H1 (cell line): ENCODE results near the gene IMPDH1. TPM values are rescaled to one million over a fixed set of nuclear protein-coding genes. Genes with fewer than 3 reads are reported as not detected.

Source experiments
- CTCF ChIA-PET: fragments of 300-600 bp; sonication (Branson Sonifier 250); formaldehyde crosslinking; loops from one replicate; lab custom pipeline; 2021; ENCODE audit not compliant: partially characterized antibody; lab: Charles Lee
- POLR2A ChIA-PET: fragments of 300-600 bp; sonication (Branson Sonifier 250); formaldehyde crosslinking; loops from one replicate; lab custom pipeline; 2021; ENCODE audit warnings: inconsistent platforms; ENCODE audit not compliant: partially characterized antibody; lab: Charles Lee
- DNase-seq, 2 experiments: peaks; one replicate each; pipeline versions ENCODE4 v3.0.0 to v3.0.0-alpha.2; 2010 to 2022; ENCODE audit warnings: low spot score in 2 of 2, low read depth in 1 of 2, mixed read lengths in 1 of 2
- FAIRE-seq: peaks from 2 replicates; lab custom pipeline; 2011; peaks lifted over from hg19 to GRCh38; lab: Jason Lieb, UNC
- H2AFZ ChIP-seq: 2 replicates; pipeline ENCODE4 v1.8.1; 2012; ENCODE audit warnings: low read length, inconsistent platforms
- H2AK5ac ChIP-seq: 2 replicates; pipeline ENCODE4 v1.6.1; 2013; ENCODE audit warnings: low read depth, low read length
- H2BK120ac ChIP-seq: replicated peaks from 2 replicates; pipeline ENCODE3; 2013; ENCODE audit warnings: low read depth, low read length, inconsistent platforms
- H2BK12ac ChIP-seq: 2 replicates; pipeline ENCODE4 v1.6.1; 2013; ENCODE audit warnings: low read depth, low read length
- H2BK15ac ChIP-seq: 2 replicates; pipeline ENCODE4 v1.6.1; 2013; ENCODE audit warnings: low read length
- H2BK20ac ChIP-seq: 2 replicates; pipeline ENCODE4 v1.6.1; 2013; ENCODE audit warnings: low read length
- H2BK5ac ChIP-seq: 2 replicates; pipeline ENCODE4 v1.6.1; 2013; ENCODE audit warnings: low read depth, low read length
- H3K14ac ChIP-seq: 2 replicates; pipeline ENCODE4 v1.6.1; 2013; ENCODE audit warnings: inconsistent platforms; ENCODE audit not compliant: insufficient read length
- H3K18ac ChIP-seq: 2 replicates; pipeline ENCODE4 v1.6.1; 2013; ENCODE audit warnings: low read length; ENCODE audit errors: extremely low read depth
- H3K23ac ChIP-seq: 2 replicates; pipeline ENCODE4 v1.6.1; 2013; ENCODE audit warnings: inconsistent platforms; ENCODE audit not compliant: insufficient read length
- H3K23me2 ChIP-seq: 2 replicates; pipeline ENCODE4 v1.6.1; 2013; ENCODE audit warnings: low read depth, low read length
- H3K27ac ChIP-seq: 2 replicates; pipeline ENCODE4 v1.6.1; 2011; ENCODE audit warnings: low read depth, low read length, inconsistent platforms
- H3K27me3 ChIP-seq, 4 experiments: replicated peaks in 1 of 4; 1 replicate in 1 of 4; 2 replicates in 3 of 4; pipeline versions ENCODE4 v1.6.1 to v1.8.1; 2011 to 2013; ENCODE audit warnings: low read length in 3 of 4, mild to moderate bottlenecking in 3 of 4, inconsistent platforms in 2 of 4, mixed read lengths in 2 of 4, moderate library complexity in 1 of 4; ENCODE audit not compliant: control insufficient read depth in 3 of 4, insufficient read depth in 3 of 4; ENCODE audit errors: extremely low read depth in 1 of 4
- H3K36me3 ChIP-seq, 4 experiments: 2 replicates each; pipeline versions ENCODE4 v1.6.1 to v1.8.1; 2011 to 2013; ENCODE audit warnings: mild to moderate bottlenecking in 4 of 4, low read length in 3 of 4, moderate library complexity in 2 of 4, control low read depth in 1 of 4, inconsistent platforms in 1 of 4; ENCODE audit not compliant: insufficient read depth in 4 of 4, control insufficient read depth in 2 of 4
- H3K4ac ChIP-seq: replicated peaks from 2 replicates; pipeline ENCODE3; 2013; ENCODE audit warnings: low read length, low read depth, mixed read lengths, inconsistent platforms; ENCODE audit not compliant: insufficient read length
- H3K4me1 ChIP-seq, 4 experiments: replicated peaks in 1 of 4; 1 replicate in 1 of 4; 2 replicates in 3 of 4; pipeline versions ENCODE4 v1.6.1 to v1.8.1; 2011 to 2013; ENCODE audit warnings: low read length in 3 of 4, inconsistent platforms in 2 of 4, mixed read lengths in 1 of 4; ENCODE audit not compliant: insufficient read depth in 4 of 4, control insufficient read depth in 3 of 4
- H3K4me2 ChIP-seq, 2 experiments: 2 replicates each; pipeline versions ENCODE4 v1.6.1 to v1.8.1; 2011 to 2013; ENCODE audit warnings: low read depth in 2 of 2, low read length in 2 of 2, control low read depth in 1 of 2, inconsistent platforms in 1 of 2, mild to moderate bottlenecking in 1 of 2; ENCODE audit not compliant: insufficient read depth in 1 of 2
- H3K4me3 ChIP-seq, 4 experiments: fragments of 200-600, 300-600 bp in 1 of 4; sonication (generic), shearing (Covaris generic), sonication (Bioruptor Twin) in 1 of 4; 2 replicates each; pipeline versions ENCODE4 v1.5.1 to v1.8.1; 2011 to 2016; ENCODE audit warnings: low read length in 4 of 4, low read depth in 3 of 4, control low read depth in 2 of 4, inconsistent platforms in 2 of 4, mild to moderate bottlenecking in 2 of 4, mixed read lengths in 1 of 4, moderate library complexity in 1 of 4; ENCODE audit not compliant: insufficient read depth in 2 of 4; ENCODE audit errors: extremely low read depth in 1 of 4
- H3K56ac ChIP-seq: replicated peaks from 2 replicates; pipeline ENCODE3; 2013; ENCODE audit warnings: low read depth, mild to moderate bottlenecking, mixed read lengths, low read length, inconsistent platforms; ENCODE audit not compliant: insufficient read length
- H3K79me1 ChIP-seq: 2 replicates; pipeline ENCODE4 v1.6.1; 2013; ENCODE audit warnings: low read depth, low read length, control low read depth
- H3K79me2 ChIP-seq, 2 experiments: 2 replicates each; pipeline versions ENCODE4 v1.6.1 to v1.8.1; 2012 to 2013; ENCODE audit warnings: low read length in 2 of 2, mild to moderate bottlenecking in 2 of 2, inconsistent platforms in 1 of 2; ENCODE audit not compliant: insufficient read depth in 2 of 2, control insufficient read depth in 1 of 2
- H3K9ac ChIP-seq, 4 experiments: replicated peaks in 1 of 4; 1 replicate in 1 of 4; 2 replicates in 3 of 4; pipeline versions ENCODE4 v1.6.1 to v1.8.1; 2011 to 2013; ENCODE audit warnings: low read depth in 3 of 4, low read length in 3 of 4, control low read depth in 2 of 4, mild to moderate bottlenecking in 2 of 4, moderate library complexity in 2 of 4, inconsistent platforms in 1 of 4; ENCODE audit errors: extremely low read depth in 1 of 4
- H3K9me3 ChIP-seq, 2 experiments: 2 replicates each; pipeline versions ENCODE4 v1.6.1 to v1.8.1; 2012 to 2013; ENCODE audit warnings: mild to moderate bottlenecking in 2 of 2, moderate library complexity in 2 of 2, control low read depth in 1 of 2, inconsistent platforms in 1 of 2, low read depth in 1 of 2, low read length in 1 of 2, mixed read lengths in 1 of 2; ENCODE audit not compliant: insufficient read depth in 2 of 2
- H4K20me1 ChIP-seq, 2 experiments: replicated peaks in 1 of 2; 2 replicates each; pipeline versions ENCODE3 to v1.8.1; 2011 to 2013; ENCODE audit warnings: inconsistent platforms in 2 of 2, low read length in 2 of 2, mild to moderate bottlenecking in 1 of 2; ENCODE audit not compliant: insufficient read depth in 2 of 2, control insufficient read depth in 1 of 2
- H4K5ac ChIP-seq: 2 replicates; pipeline ENCODE4 v1.6.1; 2013; ENCODE audit warnings: low read length, low read depth, mixed read lengths, inconsistent platforms; ENCODE audit not compliant: insufficient read length
- H4K8ac ChIP-seq: 2 replicates; pipeline ENCODE4 v1.8.0; 2013; ENCODE audit warnings: mild to moderate bottlenecking, moderate library complexity, low read length, inconsistent platforms; ENCODE audit not compliant: insufficient read depth; ENCODE audit errors: extremely low read depth
- H4K91ac ChIP-seq: replicated peaks from 2 replicates; pipeline ENCODE3; 2013; ENCODE audit warnings: low read length, mixed read lengths, inconsistent platforms; ENCODE audit not compliant: insufficient read length
- BRCA1 ChIP-seq: IDR thresholded peaks from 2 replicates; pipeline ENCODE4 v1.6.1; 2012; ENCODE audit warnings: low read depth, low read length, improper control_type of control experiment
- CTCF ChIP-seq, 3 experiments: IDR thresholded peaks; 1 replicate in 2 of 3; 2 replicates in 1 of 3; pipeline versions ENCODE4 v1.5.1 to v1.6.1; 2011; ENCODE audit warnings: low read length in 3 of 3, mild to moderate bottlenecking in 3 of 3, inconsistent platforms in 2 of 3, low read depth in 1 of 3, moderate library complexity in 1 of 3; ENCODE audit not compliant: insufficient read depth in 1 of 3; ENCODE audit errors: control extremely low read depth in 1 of 3
- EZH2 ChIP-seq: fragments of 200-600 bp; sonication (generic); IDR thresholded peaks from 2 replicates; pipeline ENCODE4 v1.7.1; 2012; ENCODE audit warnings: low read depth, mild to moderate bottlenecking, moderate library complexity, low read length, inconsistent platforms; ENCODE audit not compliant: severe bottlenecking
- SUZ12 ChIP-seq: fragments of 200-600 bp; sonication (generic); IDR thresholded peaks from 2 replicates; pipeline ENCODE4 v1.6.1; 2012; ENCODE audit warnings: mild to moderate bottlenecking, inconsistent platforms, low read length, moderate library complexity, mixed read lengths
- WGBS, 2 experiments: shearing (Covaris generic) in 1 of 2; methylation state at CpG; one replicate each; pipeline versions ENCODE4 v1.1.6 to v1.1.7; 2013 to 2015; ENCODE audit warnings: low lambda C conversion rate in 2 of 2, mixed read lengths in 2 of 2, inconsistent platforms in 1 of 2, low coverage in 1 of 2, missing lambda C conversion rate in 1 of 2; ENCODE audit not compliant: insufficient replicate concordance in 2 of 2, insufficient coverage in 1 of 2, insufficient read length in 1 of 2; ENCODE audit errors: extremely low coverage in 1 of 2, missing lambda C conversion rate in 1 of 2; 5-methylcytosine and 5-hydroxymethylcytosine counted together
- polyA plus RNA-seq, 7 experiments: library from polyadenylated mRNA; depleted of rRNA in 3 of 7; stranded (reverse) in 5 of 7; unstranded in 2 of 7; fragments of >200 nt in 5 of 7; fragments of 200-250 nt in 2 of 7; gene quantifications; 1 replicate in 5 of 7; 2 replicates in 1 of 7; 4 replicates in 1 of 7; pipeline versions ENCODE4 v1.2.1 to v1.2.3, GENCODE V29; 2011 to 2013; ENCODE audit warnings: missing spikeins in 2 of 7, mixed read lengths in 2 of 7
- total RNA-seq: library from RNA; stranded (reverse); fragmentation: NEBNext Ultra II Directional; extraction: Animal tissue kit (Norgen Biotek cat#: 25700); gene quantifications from 2 replicates; pipeline ENCODE4 v1.2.1, GENCODE V29; 2021

Gene IMPDH1
- total and polyA plus RNA-seq, 2 of the 8 experiments (the other 6 are each of a cell fraction or from before 2014, with no cell fraction given) = 45.8 TPM

GRCh38 chr7:128404886-128405470 is 4.8 kb downstream of the IMPDH1 start:
- Histone ChIP-seq H2BK15ac (peak overlapping the region; percentile 72; the same call in 1 of the 2 replicates), H3K4me3 (peak overlapping the region; percentile 47 to 72 (median 64)), H3K79me2 (no peaks in the 10 kb centered on the region), H4K91ac (peak overlapping the region; percentile 62), H4K20me1 (peaks cover 6 to 20% of the 10 kb centered on the region in 2 experiments), H3K27ac (no peak overlapping the region; the same call in 1 of the 2 replicates), H3K23me2 (peaks cover 8% of the 10 kb centered on the region; the same call in 1 of the 2 replicates), H4K8ac (peak overlapping the region; percentile 86), H4K5ac (no peak overlapping the region), H2BK12ac (peak overlapping the region; percentile 71; the same call in 1 of the 2 replicates), H3K4me2 (peak overlapping the region; percentile 66 to 90), H3K27me3 (peaks cover 30 to 53% (median 45%) of the 10 kb centered on the region in 4 experiments), H3K79me1 (no peaks in the 10 kb centered on the region), H2BK5ac (no peak overlapping the region), H3K18ac (peak overlapping the region; percentile 81), H3K9ac (peak overlapping the region in 3 of 4 experiments; percentile 58 to 86 (median 62); a peak in 6 of 7 replicates), H3K9me3 (no peaks in the 10 kb centered on the region), H2AFZ (no peak overlapping the region), H2AK5ac (no peak overlapping the region), H2BK20ac (no peak overlapping the region), H2BK120ac (no peak overlapping the region), H3K4me1 (peaks cover 0 to 37% (median 25%) of the 10 kb centered on the region in 4 experiments; a peak in 6 of 7 replicates), H3K4ac (no peak overlapping the region), H3K56ac (no peak overlapping the region), H3K23ac (no peak overlapping the region), H3K14ac (no peak overlapping the region), H3K36me3 (no peaks in the 10 kb centered on the region; a peak in 3 of 8 replicates)
- WGBS, 2 experiments = 35% methylated on average over 13 of the region's 13 CpGs; no CpG with 5 or more reads in 1 of the 2 experiments
- DNase-seq (no peak), FAIRE-seq (no peak)
- ChIA-PET POLR2A (interaction anchor here (0.8 to 2.0 kb wide), 3 partner anchors 9 to 43 kb away, joined by 3 to 8 read pairs (median 4); no protein-coding TSS in a partner anchor), CTCF (interaction anchor here (0.6 to 24.8 kb wide), 12 partner anchors 7 to 915 kb away, joined by 3 to 348 read pairs (median 6); partner anchors contain the start of gene IMPDH1)
- peak in 1 of 3 experiments; percentile 30; a peak in 1 of 4 replicates for TF ChIP-seq CTCF (IDR thresholded peaks at IDR 0.05; ENCODE audit: control extremely low read depth in 1 of 3, insufficient read depth in 1 of 3, low read depth in 1 of 3, low read length in 3 of 3)
- no peak for TF ChIP-seq BRCA1
- peak; percentile 51 for TF ChIP-seq EZH2
- TF ChIP-seq SUZ12 = peak; percentile 58; the same call in 1 of the 2 replicates
